HEK293T (cell line): ENCODE results near the gene ZNF532.

Experiments
- BHLHE40 ChIP-seq: fragments of 450-650 bp; IDR thresholded peaks from 2 replicates; pipeline ENCODE4 v1.6.1; 2016; ENCODE audit warnings: mild to moderate bottlenecking, moderate library complexity, borderline replicate concordance
- CTBP1 ChIP-seq: fragments of 450-650 bp; IDR thresholded peaks from 2 replicates; pipeline ENCODE4 v1.6.1; 2016; ENCODE audit warnings: borderline replicate concordance
- ELF4 ChIP-seq: fragments of 450-650 bp; IDR thresholded peaks from 2 replicates; pipeline ENCODE4 v1.6.1; 2017; ENCODE audit warnings: antibody characterized with exemption
- FOXA1 ChIP-seq: fragments of 450-650 bp; IDR thresholded peaks from 2 replicates; pipeline ENCODE4 v1.6.1; 2016; ENCODE audit warnings: mild to moderate bottlenecking
- FOXK2 ChIP-seq: fragments of 450-650 bp; IDR thresholded peaks from 2 replicates; pipeline ENCODE4 v1.6.1; 2016; ENCODE audit warnings: mild to moderate bottlenecking
- HDGF ChIP-seq: fragments of 450-650 bp; IDR thresholded peaks from 2 replicates; pipeline ENCODE4 v1.6.1; 2017; ENCODE audit warnings: antibody characterized with exemption, borderline replicate concordance
- L3MBTL2 ChIP-seq: fragments of 450-650 bp; conservative IDR thresholded peaks from 2 replicates; pipeline ENCODE4 v1.6.1; 2016; ENCODE audit warnings: mild to moderate bottlenecking
- PKNOX1 ChIP-seq: fragments of 450-650 bp; IDR thresholded peaks from 2 replicates; pipeline ENCODE4 v1.6.1; 2016
- SP1 ChIP-seq: fragments of 450-650 bp; IDR thresholded peaks from 2 replicates; pipeline ENCODE4 v1.6.1; 2017
- ZNF384 ChIP-seq: fragments of 450-650 bp; IDR thresholded peaks from 2 replicates; pipeline ENCODE4 v1.6.1; 2016

DNA sequence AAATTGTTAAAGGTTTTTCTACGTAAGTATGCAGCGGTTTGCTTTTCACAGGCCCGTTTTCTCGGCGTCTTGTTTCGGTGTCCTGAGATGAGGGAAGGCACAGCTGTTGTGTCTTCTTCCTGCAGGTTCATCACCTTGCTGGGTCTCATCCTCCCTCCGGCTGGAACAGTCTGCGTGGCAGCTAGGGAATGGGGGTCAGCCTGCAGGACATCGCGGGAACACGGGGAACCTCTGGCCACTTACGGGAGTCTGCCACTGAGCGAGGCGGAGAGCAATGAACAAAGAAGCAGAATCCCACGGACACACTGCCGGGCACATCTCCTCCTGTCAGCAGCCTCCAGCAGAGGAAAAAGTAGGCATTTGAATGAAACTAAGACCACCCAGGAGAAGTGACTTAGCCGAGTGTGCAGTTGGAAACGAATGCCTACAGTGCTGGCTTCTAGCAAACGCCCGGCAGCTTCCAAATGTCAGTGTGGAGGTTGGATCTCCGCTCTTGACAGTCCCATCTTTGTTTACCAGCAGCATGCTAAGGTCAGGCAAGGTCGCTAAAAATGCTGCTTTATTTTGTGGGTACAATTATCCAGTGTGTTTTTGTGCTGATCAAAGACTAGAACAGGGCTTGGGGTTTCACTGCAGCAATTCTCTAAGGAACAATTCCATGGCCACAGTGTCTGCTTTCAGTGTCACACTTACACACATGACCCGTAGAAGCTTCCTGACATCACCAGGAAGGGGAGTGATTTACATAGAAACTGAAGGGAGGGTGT lies 165.2 kb downstream of the ZNF532 start:
- TF ChIP-seq ELF4 (no peak), PKNOX1 (no peak), L3MBTL2 (no peak), BHLHE40 (no peak), ZNF384 (no peak), HDGF (no peak), FOXK2 (no peak), FOXA1 (no peak), CTBP1 (no peak), SP1 (no peak)
